DOHH2 (cell line): ENCODE results near the gene SMKR1.

Source experiments
- H3F3A ChIP-seq: fragments of 200-600 bp; sonication (generic), shearing (Covaris generic); 2 replicates; pipeline ENCODE4 v1.6.0; 2016; ENCODE audit warnings: antibody characterized with exemption, mild to moderate bottlenecking; ENCODE audit not compliant: control insufficient read depth, insufficient read depth
- H3K27ac ChIP-seq: fragments of 200-600 bp; sonication (generic); 2 replicates; pipeline ENCODE4 v1.5.1; 2014; ENCODE audit warnings: low read depth, mild to moderate bottlenecking, low read length, moderate library complexity
- H3K27me3 ChIP-seq: fragments of 200-600 bp; sonication (generic); 2 replicates; pipeline ENCODE4 v1.6.1; 2014; ENCODE audit warnings: mild to moderate bottlenecking, low read length, mixed read lengths; ENCODE audit not compliant: control insufficient read depth
- H3K36me3 ChIP-seq: fragments of 200-600 bp; sonication (generic); 2 replicates; pipeline ENCODE4 v1.6.1; 2014; ENCODE audit warnings: mild to moderate bottlenecking, low read length, moderate library complexity, mixed read lengths; ENCODE audit not compliant: control insufficient read depth
- H3K4me1 ChIP-seq: fragments of 200-600 bp; sonication (generic); 2 replicates; pipeline ENCODE4 v1.6.1; 2014; ENCODE audit warnings: mild to moderate bottlenecking, low read length, mixed read lengths; ENCODE audit not compliant: control insufficient read depth
- H3K4me2 ChIP-seq: fragments of 200-600 bp; sonication (generic); 2 replicates; pipeline ENCODE4 v1.6.0; 2014; ENCODE audit warnings: mild to moderate bottlenecking, low read length, moderate library complexity
- H3K4me3 ChIP-seq: fragments of 200-600 bp; sonication (generic); 2 replicates; pipeline ENCODE4 v1.5.1; 2014; ENCODE audit warnings: mild to moderate bottlenecking, low read length, mixed read lengths
- H3K79me2 ChIP-seq: fragments of 200-600 bp; sonication (generic); 2 replicates; pipeline ENCODE4 v1.6.1; 2014; ENCODE audit warnings: mild to moderate bottlenecking, low read length, mixed read lengths; ENCODE audit not compliant: control insufficient read depth
- H3K9me2 ChIP-seq: fragments of 200-600 bp; sonication (generic); replicated peaks from 2 replicates; pipeline ENCODE4 v1.6.1; 2014; ENCODE audit warnings: mild to moderate bottlenecking, low read length, mixed read lengths; ENCODE audit not compliant: control insufficient read depth
- H3K9me3 ChIP-seq: fragments of 200-600 bp; sonication (generic); 2 replicates; pipeline ENCODE4 v1.6.1; 2014; ENCODE audit warnings: antibody characterized with exemption, low read length, mixed read lengths; ENCODE audit not compliant: control insufficient read depth, insufficient read depth
- H4K20me1 ChIP-seq: fragments of 200-600 bp; sonication (generic); 2 replicates; pipeline ENCODE4 v1.6.0; 2014; ENCODE audit warnings: low read depth, mild to moderate bottlenecking, antibody characterized with exemption, low read length, moderate library complexity; ENCODE audit not compliant: control insufficient read depth, insufficient read depth
- CTCF ChIP-seq: fragments of 200-600 bp; sonication (generic); IDR thresholded peaks from one replicate; pipeline ENCODE4 v1.5.1; 2014; ENCODE audit warnings: antibody characterized with exemption, mild to moderate bottlenecking, low read depth, low read length; ENCODE audit not compliant: poor library complexity, severe bottlenecking
- EZH2phosphoT487 ChIP-seq: fragments of 200-600 bp; sonication (generic); IDR thresholded peaks from 2 replicates; pipeline ENCODE4 v1.6.1; 2017; ENCODE audit warnings: borderline replicate concordance, mild to moderate bottlenecking, antibody characterized with exemption, low read length, moderate library complexity, mixed read lengths

SMKR1 gene

GRCh38 chr7:129454249-129454551 lies 48.1 kb upstream of the SMKR1 start:
- Histone ChIP-seq H3K36me3 (peaks cover 27% of the 10 kb centered on the region), H3K79me2 (no peaks in the 10 kb centered on the region), H3K4me3 (no peak overlapping the region), H4K20me1 (no peaks in the 10 kb centered on the region), H3K27ac (no peak overlapping the region), H3K9me2 (no peaks in the 10 kb centered on the region), H3K4me1 (no peaks in the 10 kb centered on the region), H3F3A (no peaks in the 10 kb centered on the region), H3K9me3 (no peaks in the 10 kb centered on the region), H3K27me3 (no peaks in the 10 kb centered on the region), H3K4me2 (no peak overlapping the region)
- TF ChIP-seq CTCF (no peak), EZH2phosphoT487 (no peak)

- no peak overlapping the region for H3K4me2 ChIP-seq
- H3K4me3 ChIP-seq, result no peak overlapping the region
- H3K27me3 ChIP-seq, result no peaks in the 10 kb centered on the region
- no peak overlapping the region for H3K27ac ChIP-seq
- no peak for TF ChIP-seq EZH2phosphoT487
- no peaks in the 10 kb centered on the region for H3K9me3 ChIP-seq
- no peaks in the 10 kb centered on the region for H3K9me2 ChIP-seq
- peaks cover 43% of the 10 kb centered on the region for H3K36me3 ChIP-seq
- H3F3A ChIP-seq, result no peaks in the 10 kb centered on the region
- no peaks in the 10 kb centered on the region for H3K79me2 ChIP-seq
- no peaks in the 10 kb centered on the region for H3K4me1 ChIP-seq
- H4K20me1 ChIP-seq, result no peaks in the 10 kb centered on the region
Measured at GRCh38 chr7:129456421-129456820, 45.9 kb upstream of the SMKR1 start.

GRCh38 chr7:129457101-129457500 lies 45.2 kb upstream of the SMKR1 start:
- Histone ChIP-seq H3K27ac (no peak overlapping the region), H3K4me3 (no peak overlapping the region)
- no peak for TF ChIP-seq EZH2phosphoT487
- TF ChIP-seq CTCF, result no peak

GRCh38 chr7:129458171-129458570 lies 44.2 kb upstream of the SMKR1 start:
- no peak overlapping the region for H3K27ac ChIP-seq
- H3K4me1 ChIP-seq, result no peaks in the 10 kb centered on the region
- peaks cover 50% of the 10 kb centered on the region for H3K36me3 ChIP-seq
- H3K9me2 ChIP-seq, result no peaks in the 10 kb centered on the region
- no peak for TF ChIP-seq CTCF
- TF ChIP-seq EZH2phosphoT487, result no peak
- H4K20me1 ChIP-seq, result no peaks in the 10 kb centered on the region
- no peaks in the 10 kb centered on the region for H3K27me3 ChIP-seq
- no peaks in the 10 kb centered on the region for H3K9me3 ChIP-seq
- H3K4me2 ChIP-seq, result no peak overlapping the region
- no peaks in the 10 kb centered on the region for H3K79me2 ChIP-seq
- H3K4me3 ChIP-seq, result no peak overlapping the region
- H3F3A ChIP-seq, result no peaks in the 10 kb centered on the region

More at GRCh38 chr7:129457101-129457500, 45.2 kb upstream of the SMKR1 start:
- H3F3A ChIP-seq, result no peaks in the 10 kb centered on the region
- H3K79me2 ChIP-seq, result no peaks in the 10 kb centered on the region
- no peaks in the 10 kb centered on the region for H4K20me1 ChIP-seq
- peaks cover 44% of the 10 kb centered on the region for H3K36me3 ChIP-seq
- no peaks in the 10 kb centered on the region for H3K9me3 ChIP-seq
- no peak overlapping the region for H3K4me2 ChIP-seq
- no peaks in the 10 kb centered on the region for H3K27me3 ChIP-seq
- no peaks in the 10 kb centered on the region for H3K4me1 ChIP-seq
- H3K9me2 ChIP-seq, result no peaks in the 10 kb centered on the region
